Naive thymus-derived CD8-positive, alpha-beta T cell (primary cell): ENCODE data around the gene ZNF440. TPM values are rescaled to one million over a fixed set of nuclear protein-coding genes. Genes with fewer than 3 reads are reported as not detected.
"Not testable (repeated sequence)": the region's sequence is repeated elsewhere in the genome, so short reads cannot be mapped to it uniquely, and the experiment has no call there.

Source experiments
- ATAC-seq, 2 donors: fragments of 150-1000 bp; cut with Tn5 transposase in 1 of 2; sonication (Bioruptor Pico), chemical (Tn5 transposase) in 1 of 2; 1 replicate in 1 of 2; 2 replicates in 1 of 2; pipeline ENCODE4 v1.10.0; 2021; ENCODE audit warnings: mild to moderate bottlenecking in 2 of 2, moderate library complexity in 2 of 2
- POLR2A ChIA-PET: fragments of 350-600 bp; sonication (Branson Sonifier 250); formaldehyde crosslinking; loops from one replicate; lab custom pipeline; 2021; ENCODE audit warnings: antibody characterized with exemption; lab: Charles Lee
- DNase-seq, 10 donors: peaks; one replicate each; pipeline versions ENCODE4 v3.0.0 to v3.0.0-alpha.2; 2020 to 2022
- H3K27ac Mint-ChIP-seq, 10 donors: one replicate each; pipeline ENCODE4 v1.8.0; 2020 to 2022; ENCODE audit warnings: mild to moderate bottlenecking in 10 of 10, mixed read lengths in 10 of 10, moderate library complexity in 4 of 10, inconsistent platforms in 1 of 10
- H3K27me3 Mint-ChIP-seq, 5 donors: one replicate each; pipeline ENCODE4 v1.8.0; 2021 to 2022; ENCODE audit warnings: mixed read lengths in 5 of 5
- H3K36me3 Mint-ChIP-seq, 3 donors: one replicate each; pipeline ENCODE4 v1.8.0; 2020 to 2022; ENCODE audit warnings: mixed read lengths in 3 of 3, mild to moderate bottlenecking in 2 of 3, inconsistent platforms in 1 of 3
- H3K4me1 Mint-ChIP-seq, 4 donors: one replicate each; pipeline ENCODE4 v1.8.0; 2021 to 2022; ENCODE audit warnings: mixed read lengths in 4 of 4
- H3K4me3 Mint-ChIP-seq, 10 donors: one replicate each; pipeline ENCODE4 v1.8.0; 2020 to 2022; ENCODE audit warnings: mild to moderate bottlenecking in 10 of 10, mixed read lengths in 10 of 10, moderate library complexity in 6 of 10, inconsistent platforms in 1 of 10
- H3K9me3 Mint-ChIP-seq, 9 donors: one replicate each; pipeline ENCODE4 v1.8.0; 2020 to 2022; ENCODE audit warnings: mixed read lengths in 9 of 9, mild to moderate bottlenecking in 3 of 9, inconsistent platforms in 1 of 9, moderate library complexity in 1 of 9
- polyA plus RNA-seq, 3 donors: library from polyadenylated mRNA; unstranded; fragments of 300-500 nt; fragmentation: Illumina TruSeq; gene quantifications; one replicate each; pipeline ENCODE4 v1.2.3, GENCODE V29; 2021
- total RNA-seq, 8 experiments: library from RNA in 2 of 8; stranded (reverse) in 2 of 8; gene quantifications; one replicate each; pipeline ENCODE4 v1.2.3 and lab custom pipeline; 2021 to 2026

The ZNF440 gene
- total and polyA plus RNA-seq, 5 experiments from 2014 or later, result 1.5 to 24.0 (median 3.9) TPM

DNA sequence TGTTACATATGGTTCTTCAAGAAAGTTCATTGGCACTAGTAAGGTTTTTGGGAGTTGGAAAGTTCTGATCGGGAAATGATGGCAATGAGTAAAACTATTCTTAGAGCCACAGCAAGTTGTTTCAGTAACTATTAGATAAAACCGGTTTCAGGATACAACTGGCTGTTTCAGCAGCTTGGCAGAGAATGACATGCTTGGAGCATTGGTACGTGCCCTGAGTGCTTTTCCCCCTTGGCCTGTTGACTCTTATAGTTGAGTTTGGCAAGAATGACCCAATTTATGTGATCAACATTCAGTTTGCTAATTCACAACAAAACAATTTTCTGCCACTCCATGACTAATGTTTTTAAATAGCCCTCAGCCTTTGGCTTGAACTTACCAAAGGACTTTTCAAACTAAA lies 26.5 kb upstream of the ZNF440 start:
- Mint-ChIP-seq H3K9me3 (peaks cover 14 to 95% (median 51%) of the 10 kb centered on the region in 9 donors), H3K27ac (no peak overlapping the region), H3K4me3 (no peak overlapping the region), H3K4me1 (peaks cover 0 to 1% (median 0%) of the 10 kb centered on the region in 4 donors), H3K27me3 (no peaks in the 10 kb centered on the region), H3K36me3 (peaks cover 0 to 40% (median 38%) of the 10 kb centered on the region in 3 donors)
- no peak for ATAC-seq
- POLR2A ChIA-PET, result interaction anchor here (0.7 kb wide), 1 partner anchor 193 kb away, joined by 4 read pairs; no protein-coding TSS in a partner anchor
- no peak for DNase-seq

DNA sequence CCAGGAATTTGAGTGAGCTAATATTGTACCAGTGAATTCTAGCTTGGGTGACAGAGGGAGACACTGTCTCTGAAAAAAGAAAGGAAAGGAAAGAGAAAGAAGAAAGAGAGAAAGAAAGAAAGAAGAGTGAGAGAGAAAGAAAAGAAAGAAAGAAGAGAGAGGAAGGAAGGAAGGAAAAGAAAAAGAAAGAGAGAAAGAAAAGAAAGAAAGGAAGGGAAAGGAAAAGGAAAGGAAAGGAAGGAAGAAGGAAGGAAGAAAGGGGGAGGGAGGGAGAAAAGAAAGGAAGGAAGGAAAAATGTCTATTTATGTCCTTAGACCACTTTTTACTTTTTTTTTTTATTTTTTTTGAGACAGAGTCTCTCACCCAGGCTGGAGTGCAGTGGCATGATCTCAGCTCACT lies 21.1 kb upstream of the ZNF440 start:
- H3K27me3 Mint-ChIP-seq, result peaks cover 0 to 4% (median 0%) of the 10 kb centered on the region in 5 donors
- peaks cover 5 to 43% (median 27%) of the 10 kb centered on the region in 9 donors for H3K9me3 Mint-ChIP-seq
- no peak overlapping the region for H3K4me3 Mint-ChIP-seq

DNA sequence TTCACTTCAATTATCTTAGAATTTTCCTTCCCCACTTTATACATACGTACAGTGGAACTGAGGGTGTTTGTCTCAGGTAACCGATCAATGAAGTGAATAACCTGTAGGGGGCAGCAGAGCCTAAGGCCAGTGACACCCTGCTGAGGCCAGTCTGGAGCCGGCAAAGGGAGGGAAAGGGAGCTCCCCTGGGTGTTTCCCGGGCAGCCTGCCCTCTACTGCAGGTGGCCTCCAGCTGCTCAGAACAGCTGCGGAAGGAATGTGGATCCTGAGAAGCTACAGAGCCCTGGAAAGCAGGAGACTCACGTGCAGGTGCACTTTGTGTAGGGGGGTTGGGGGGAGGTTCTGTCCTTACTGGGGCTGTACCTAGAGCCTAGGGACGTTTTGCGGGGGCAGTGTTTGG lies 16.6 kb upstream of the ZNF440 start:
- Mint-ChIP-seq H3K4me3 (peak overlapping the region; percentile 90 to 96 (median 94)), H3K27ac (peak overlapping the region in 9 of 10 donors; percentile 8 to 95 (median 85)), H3K27me3 (peaks cover 0 to 4% (median 0%) of the 10 kb centered on the region in 5 donors), H3K4me1 (peaks cover 11 to 19% (median 16%) of the 10 kb centered on the region in 4 donors), H3K36me3 (peaks cover 0 to 8% (median 3%) of the 10 kb centered on the region in 3 donors), H3K9me3 (peaks cover 0 to 5% (median 3%) of the 10 kb centered on the region in 9 donors)
- ATAC-seq, result peak; percentile 64 to 68
- POLR2A ChIA-PET, result interaction anchor here (0.6 to 2.6 kb wide), 10 partner anchors 15 to 362 kb away, joined by 4 to 15 read pairs (median 6); partner anchors contain the start of genes ZNF433, ZNF439, ZNF440 and ZNF441
- DNase-seq, result peak; percentile 53 to 90 (median 81)

More for the DNA sequence above, 21.1 kb upstream of the ZNF440 start:
- POLR2A ChIA-PET, result no interaction called here
- H3K27ac Mint-ChIP-seq, result no peak overlapping the region
- peaks cover 0 to 15% (median 12%) of the 10 kb centered on the region in 3 donors for H3K36me3 Mint-ChIP-seq
- ATAC-seq, result no peak
- peaks cover 8 to 9% (median 9%) of the 10 kb centered on the region in 4 donors for H3K4me1 Mint-ChIP-seq
- no peak for DNase-seq

DNA sequence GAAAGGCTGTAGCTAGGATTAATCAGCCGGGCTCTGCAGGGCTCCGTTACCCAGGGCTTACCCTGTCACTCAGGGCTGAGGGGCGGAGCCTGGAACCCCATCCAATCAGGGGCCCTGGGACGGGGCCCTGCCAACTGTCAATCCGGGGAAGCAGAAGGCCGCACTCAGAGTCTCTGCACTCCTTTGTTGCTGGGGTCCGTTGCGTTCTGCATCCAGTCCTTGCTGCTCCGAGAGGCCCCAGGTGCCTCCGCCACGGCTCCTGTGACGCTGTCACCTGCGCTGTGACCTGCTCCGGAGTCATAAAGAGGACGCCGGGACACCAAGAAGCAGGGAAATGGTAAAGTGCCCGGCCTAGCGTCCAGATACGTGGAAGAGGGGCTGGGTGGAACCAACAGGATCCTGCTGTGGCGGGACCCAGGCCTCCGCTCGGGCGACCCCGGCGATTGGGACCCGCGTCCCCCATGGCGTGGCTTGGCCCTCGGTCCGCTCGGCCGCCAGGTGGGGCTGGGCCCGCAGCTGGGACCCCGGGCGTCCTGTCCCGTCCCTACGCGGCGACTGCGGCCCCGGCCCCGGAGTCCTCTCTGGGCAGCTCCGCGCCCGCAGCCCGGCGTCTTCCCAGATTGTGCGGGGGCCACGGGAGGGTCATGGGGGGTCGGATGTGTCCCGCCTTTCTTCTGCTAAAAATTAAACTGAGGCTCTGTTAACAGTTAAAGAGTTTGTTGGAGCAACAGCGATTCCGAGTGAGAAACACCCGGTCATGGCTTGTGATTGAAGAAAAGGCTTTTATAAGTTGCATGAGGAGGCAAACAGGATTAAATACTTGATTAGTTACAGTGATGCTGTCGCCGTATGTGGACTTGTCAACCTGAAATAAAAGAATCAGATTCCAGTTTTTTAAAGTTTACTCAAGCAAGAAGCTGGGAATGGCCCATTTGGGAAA lies 15.4 kb upstream of the ZNF440 start, which contains the start of gene ZNF491:
TSS of gene ZNF491 (plus strand) at position 133 of the 940 bp plus-strand sequence. CDS start 7,431 bp downstream, outside the sequence.
- Mint-ChIP-seq H3K4me1 (peaks cover 12 to 19% (median 16%) of the 10 kb centered on the region in 4 donors), H3K9me3 (peaks cover 0 to 10% (median 8%) of the 10 kb centered on the region in 9 donors), H3K4me3 (peak within 1 kb of the TSS; percentile 90 to 96 (median 94)), H3K27ac (peak within 1 kb of the TSS; percentile 66 to 95 (median 92)), H3K27me3 (no peaks in the 10 kb centered on the region), H3K36me3 (peaks cover 3 to 10% (median 9%) of the 10 kb centered on the region in 3 donors)
- POLR2A ChIA-PET, result interaction anchor here (0.9 to 2.6 kb wide), 12 partner anchors 9 to 358 kb away, joined by 3 to 15 read pairs (median 5); partner anchors contain the start of genes ZNF433, ZNF439, ZNF440 and ZNF441
- ATAC-seq (peak; percentile 97), DNase-seq (peak; percentile 69 to 90 (median 79))

DNA sequence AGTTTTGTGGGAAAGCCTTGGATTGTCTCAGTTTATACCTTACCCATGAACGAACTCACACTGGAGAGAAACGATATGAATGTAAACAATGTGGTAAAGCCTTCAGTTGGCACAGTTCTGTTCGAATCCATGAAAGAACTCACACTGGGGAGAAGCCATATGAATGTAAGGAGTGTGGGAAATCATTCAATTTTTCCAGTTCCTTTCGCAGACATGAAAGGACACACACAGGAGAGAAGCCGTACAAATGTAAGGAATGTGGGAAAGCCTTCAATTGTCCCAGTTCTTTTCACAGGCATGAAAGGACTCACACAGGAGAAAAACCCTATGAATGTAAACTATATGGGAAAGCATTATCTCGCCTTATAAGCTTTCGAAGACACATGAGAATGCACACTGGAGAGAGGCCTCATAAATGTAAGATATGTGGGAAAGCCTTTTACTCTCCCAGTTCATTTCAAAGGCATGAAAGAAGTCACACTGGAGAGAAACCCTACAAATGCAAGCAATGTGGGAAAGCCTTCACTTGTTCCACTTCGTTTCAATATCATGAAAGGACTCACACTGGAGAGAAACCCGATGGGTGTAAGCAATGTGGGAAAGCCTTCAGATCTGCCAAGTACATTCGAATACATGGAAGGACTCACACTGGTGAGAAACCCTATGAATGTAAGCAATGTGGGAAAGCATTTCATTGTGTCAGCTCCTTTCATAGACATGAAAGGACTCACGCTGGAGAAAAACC lies 7.5 kb upstream of the ZNF440 start:
- POLR2A ChIA-PET, result interaction anchor here (1.1 kb wide), 1 partner anchor 7 kb away, joined by 5 read pairs; no protein-coding TSS in a partner anchor
- peaks cover 0 to 1% (median 0%) of the 10 kb centered on the region in 4 donors for H3K4me1 Mint-ChIP-seq
- no peak overlapping the region for H3K4me3 Mint-ChIP-seq
- ATAC-seq (no peak), DNase-seq (peak in 2 of 10 donors; percentile 5 to 14)
- H3K36me3 Mint-ChIP-seq, result peaks cover 5 to 53% (median 40%) of the 10 kb centered on the region in 3 donors
- peaks cover 0 to 71% (median 33%) of the 10 kb centered on the region in 9 donors for H3K9me3 Mint-ChIP-seq
- H3K27ac Mint-ChIP-seq, result peak overlapping the region in 1 of 10 donors; percentile 47
- no peaks in the 10 kb centered on the region for H3K27me3 Mint-ChIP-seq

DNA sequence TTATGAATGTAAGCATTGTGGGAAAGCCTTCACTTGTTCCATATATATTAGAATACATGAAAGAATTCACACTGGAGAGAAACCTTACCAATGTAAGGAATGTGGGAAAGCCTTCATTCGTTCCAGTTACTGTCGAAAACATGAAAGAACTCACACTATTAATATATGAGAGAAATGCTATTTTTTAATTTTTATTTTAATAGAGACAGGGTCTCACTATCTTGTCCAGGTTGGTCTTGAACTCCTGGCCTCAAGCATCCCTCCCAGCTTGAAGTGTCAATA lies 7.0 kb upstream of the ZNF440 start:
- H3K36me3 Mint-ChIP-seq, result peaks cover 5 to 53% (median 40%) of the 10 kb centered on the region in 3 donors
- H3K9me3 Mint-ChIP-seq, result peaks cover 0 to 71% (median 33%) of the 10 kb centered on the region in 9 donors
- DNase-seq (no peak), ATAC-seq (no peak)
- H3K27me3 Mint-ChIP-seq, result no peaks in the 10 kb centered on the region
- H3K4me3 Mint-ChIP-seq, result no peak overlapping the region
- H3K4me1 Mint-ChIP-seq, result peaks cover 0 to 1% (median under 1%) of the 10 kb centered on the region in 4 donors
- no peak overlapping the region for H3K27ac Mint-ChIP-seq
- POLR2A ChIA-PET, result interaction anchor here (1.1 kb wide), 1 partner anchor 8 kb away, joined by 5 read pairs; no protein-coding TSS in a partner anchor

DNA sequence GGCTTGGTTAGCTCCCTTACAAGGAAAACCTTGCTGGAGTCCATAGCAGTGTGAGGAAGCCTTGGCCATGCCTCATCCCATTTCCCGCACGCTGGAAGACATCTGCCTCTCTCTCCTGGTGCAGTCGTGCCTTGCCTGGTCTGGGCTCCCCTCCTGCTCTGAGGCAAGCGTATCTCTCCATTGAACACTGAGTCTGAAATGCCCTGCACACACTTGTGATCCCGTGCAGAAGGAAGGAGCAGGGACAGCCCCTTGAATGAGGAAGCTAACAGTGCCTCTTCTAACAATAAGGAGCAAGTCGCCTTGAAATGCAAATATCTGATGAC lies 407 bp upstream of the ZNF440 start:
- peaks cover 0 to 32% (median 7%) of the 10 kb centered on the region in 9 donors for H3K9me3 Mint-ChIP-seq

DNA sequence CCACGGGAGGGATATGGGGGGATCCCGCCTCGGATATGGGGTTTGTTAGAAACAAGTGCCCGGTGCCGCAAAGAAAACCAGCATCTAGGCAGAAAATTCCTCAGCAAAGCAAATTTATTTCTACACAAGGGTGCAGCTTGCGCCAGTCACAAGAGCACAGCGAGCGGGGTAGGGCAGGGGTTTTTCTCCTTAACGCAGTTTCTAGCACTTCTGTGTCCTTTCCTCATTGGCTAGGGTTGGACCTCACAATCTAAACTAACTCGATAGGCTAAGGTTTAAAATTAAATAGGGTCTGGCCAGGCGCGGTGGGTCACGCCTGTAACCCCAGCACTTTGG lies 595 bp downstream of the ZNF440 start:
- peaks cover 7 to 37% (median 30%) of the 10 kb centered on the region in 4 donors for H3K4me1 Mint-ChIP-seq
- H3K9me3 Mint-ChIP-seq, result peaks cover 0 to 30% (median 4%) of the 10 kb centered on the region in 9 donors
- DNase-seq (no peak), ATAC-seq (peak; percentile 3 to 5)
- peaks cover 3 to 33% (median 9%) of the 10 kb centered on the region in 3 donors for H3K36me3 Mint-ChIP-seq
- POLR2A ChIA-PET, result interaction anchor here (0.6 to 3.2 kb wide), 7 partner anchors 14 to 1682 kb away, joined by 3 to 15 read pairs (median 3); partner anchors contain the start of gene ZNF491
- peak overlapping the region in 6 of 10 donors; percentile 32 to 85 (median 70) for H3K27ac Mint-ChIP-seq
- no peaks in the 10 kb centered on the region for H3K27me3 Mint-ChIP-seq
- peak overlapping the region; percentile 79 to 96 (median 90) for H3K4me3 Mint-ChIP-seq

More for the DNA sequence above, 407 bp upstream of the ZNF440 start:
- peak in 1 of 2 donors; percentile 26 for ATAC-seq
- no peaks in the 10 kb centered on the region for H3K27me3 Mint-ChIP-seq
- peak overlapping the region; percentile 91 to 96 (median 94) for H3K4me3 Mint-ChIP-seq
- H3K27ac Mint-ChIP-seq, result peak overlapping the region; percentile 70 to 94 (median 90)
- POLR2A ChIA-PET, result interaction anchor here (0.6 to 3.2 kb wide), 7 partner anchors 13 to 909 kb away, joined by 3 to 15 read pairs (median 3); partner anchors contain the start of genes ZNF439 and ZNF491
- H3K4me1 Mint-ChIP-seq, result peaks cover 7 to 36% (median 30%) of the 10 kb centered on the region in 4 donors
- peaks cover 7 to 35% (median 8%) of the 10 kb centered on the region in 3 donors for H3K36me3 Mint-ChIP-seq
- no peak for DNase-seq

DNA sequence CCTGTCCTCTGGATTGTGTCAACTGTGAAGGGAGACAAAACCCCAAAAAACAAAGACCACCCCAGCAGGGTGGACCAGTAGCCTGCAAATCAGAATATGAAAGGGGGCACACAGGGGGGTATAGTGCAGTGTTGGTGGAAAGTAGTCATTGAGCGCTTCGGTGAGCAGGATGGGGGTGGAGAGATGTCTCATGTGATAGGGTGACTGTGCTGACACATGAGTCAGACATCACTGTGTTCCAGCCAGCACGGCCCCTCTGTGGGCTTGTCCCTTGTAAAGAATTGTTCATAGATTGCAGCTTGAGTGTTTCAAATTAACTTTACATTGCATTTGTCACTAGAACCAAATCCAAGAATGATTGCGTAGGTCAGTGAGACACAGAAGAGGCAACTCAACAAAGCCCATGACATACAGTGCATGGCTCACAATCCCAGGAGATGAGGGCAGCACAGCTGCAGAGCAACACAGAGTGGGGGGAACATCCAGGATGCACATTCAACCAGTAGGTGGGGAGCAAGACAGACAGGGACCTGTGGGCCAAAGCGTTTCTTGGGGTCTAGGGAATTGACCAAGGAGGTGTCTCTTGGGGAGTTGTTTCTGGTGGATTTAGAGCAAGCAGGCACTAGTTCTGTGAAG lies 7.5 kb downstream of the ZNF440 start:
- Mint-ChIP-seq H3K4me3 (no peak overlapping the region), H3K36me3 (peaks cover 30 to 89% (median 49%) of the 10 kb centered on the region in 3 donors), H3K27me3 (no peaks in the 10 kb centered on the region), H3K27ac (no peak overlapping the region), H3K9me3 (peaks cover 0 to 76% (median 12%) of the 10 kb centered on the region in 9 donors), H3K4me1 (peaks cover 0 to 15% (median 7%) of the 10 kb centered on the region in 4 donors)
- POLR2A ChIA-PET, result no interaction called here
- DNase-seq (no peak), ATAC-seq (no peak)

DNA sequence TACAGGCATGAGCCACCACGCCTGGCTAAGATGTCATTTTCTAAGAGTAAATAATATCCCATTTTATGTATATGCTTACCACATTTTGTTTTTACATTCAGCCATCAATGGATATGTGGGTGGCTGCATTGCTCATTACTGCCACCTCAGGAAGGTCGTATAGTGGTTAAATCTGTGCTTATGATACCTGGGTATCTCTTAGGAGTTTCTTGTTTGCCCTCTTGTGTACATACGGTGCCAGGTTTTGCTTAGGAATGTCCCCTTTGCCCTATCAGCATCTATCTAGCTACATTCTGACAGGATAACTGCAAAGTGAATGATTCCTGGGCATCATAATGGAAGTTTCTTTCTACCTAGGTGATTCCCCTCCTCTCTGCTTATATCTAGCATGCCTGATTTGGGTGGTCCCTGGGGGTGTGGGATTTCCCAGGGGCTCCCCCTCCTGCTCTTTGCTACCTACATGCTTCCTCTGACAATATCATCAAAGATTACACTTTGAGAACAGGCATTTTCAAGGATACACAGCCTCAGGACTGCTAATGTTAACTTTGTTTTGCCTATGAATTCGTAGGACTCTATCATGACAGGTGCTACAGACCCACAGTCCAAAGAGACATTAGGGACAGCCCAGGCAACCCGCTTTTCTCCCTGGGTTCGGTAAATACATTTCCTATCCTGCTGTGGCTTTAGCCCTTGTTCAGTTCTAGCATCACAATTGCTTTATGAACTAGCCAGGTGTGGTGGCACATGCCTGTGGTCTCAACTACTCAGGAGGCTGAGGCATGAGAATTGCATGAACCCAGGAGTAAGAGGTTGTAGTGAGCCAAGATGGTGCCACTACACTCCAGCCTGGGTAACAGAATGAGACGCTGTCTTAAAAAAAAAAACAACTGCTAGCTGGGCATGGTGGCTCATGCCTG lies 15.1 kb downstream of the ZNF440 start:
- Mint-ChIP-seq H3K36me3 (peaks cover 52 to 97% (median 75%) of the 10 kb centered on the region in 3 donors), H3K9me3 (peaks cover 9 to 98% (median 38%) of the 10 kb centered on the region in 9 donors)
- DNase-seq, H3K27ac Mint-ChIP-seq, H3K4me3 Mint-ChIP-seq, H3K4me1 Mint-ChIP-seq, H3K27me3 Mint-ChIP-seq, ATAC-seq, POLR2A ChIA-PET: not testable (repeated sequence)
